MCF 10A (cell line): ENCODE measurements around the gene CAND2. TPM values are rescaled to one million over a fixed set of nuclear protein-coding genes. Genes with fewer than 3 reads are reported as not detected.
"Not testable (repeated sequence)": the region's sequence is repeated elsewhere in the genome, so short reads cannot be mapped to it uniquely, and the experiment has no call there.

ENCODE experiments used
- BruUV-seq: library from RNA; stranded (reverse); fragments of 400-500 nt; replicated peaks from 2 replicates; lab custom pipeline; 2021; lab: Mats Ljungman, UMichigan
- CTCF ChIA-PET: fragments of 300-600 bp; sonication (Branson Sonifier 250); formaldehyde crosslinking; extraction: SDS; loops from one replicate; lab custom pipeline; 2021; ENCODE audit warnings: antibody characterized with exemption, inconsistent platforms; lab: Yijun Ruan, JAX
- POLR2A ChIA-PET: fragments of 300-600, 350-650 bp; sonication (Branson Sonifier 250); formaldehyde crosslinking; extraction: SDS; loops from one replicate; lab custom pipeline; 2020; ENCODE audit warnings: antibody characterized with exemption, inconsistent platforms; lab: Yijun Ruan, JAX
- DNase-seq: peaks from one replicate; pipeline ENCODE4 v3.0.0-alpha.2; 2018; ENCODE audit not compliant: unreplicated experiment
- H3K27ac Mint-ChIP-seq: one replicate; pipeline ENCODE4 v1.8.0; 2022; ENCODE audit warnings: mild to moderate bottlenecking, low read depth, mixed read lengths; ENCODE audit not compliant: unreplicated experiment
- H3K27me3 Mint-ChIP-seq: one replicate; pipeline ENCODE4 v1.8.0; 2022; ENCODE audit warnings: mixed read lengths; ENCODE audit not compliant: insufficient read depth, unreplicated experiment
- H3K36me3 Mint-ChIP-seq: one replicate; pipeline ENCODE4 v1.8.0; 2022; ENCODE audit warnings: mild to moderate bottlenecking, moderate library complexity, mixed read lengths; ENCODE audit not compliant: insufficient read depth, unreplicated experiment
- H3K4me1 Mint-ChIP-seq: one replicate; pipeline ENCODE4 v1.8.0; 2022; ENCODE audit warnings: mixed read lengths; ENCODE audit not compliant: insufficient read depth, unreplicated experiment
- H3K4me3 Mint-ChIP-seq: one replicate; pipeline ENCODE4 v1.8.0; 2022; ENCODE audit warnings: mild to moderate bottlenecking, moderate library complexity, mixed read lengths; ENCODE audit not compliant: unreplicated experiment
- H3K9me3 Mint-ChIP-seq: one replicate; pipeline ENCODE4 v1.8.0; 2022; ENCODE audit warnings: mixed read lengths; ENCODE audit not compliant: unreplicated experiment
- intact Hi-C: fragments of 100-400 bp; cut with micrococcal nuclease; formaldehyde crosslinking; loops from 2 replicates; pipeline ENCODE4 v1.14.1; 2022
- total RNA-seq: library from RNA; stranded (reverse); gene quantifications from 2 replicates; pipeline ENCODE4 v1.2.3, GENCODE V29; 2022
- TF ChIP-seq, protein P1 (sequence below): fragments of 200-600 bp; IDR thresholded peaks from one replicate; pipeline ENCODE4 v1.8.0; 2022; ENCODE audit warnings: antibody characterized with exemption, mild to moderate bottlenecking; ENCODE audit not compliant: unreplicated experiment

Gene CAND2
- total RNA-seq, 1 experiment from 2014 or later = not detected

GRCh38 chr3:12879191-12879815 lies 82.8 kb downstream of the CAND2 start:
- Mint-ChIP-seq H3K27ac (no peak overlapping the region), H3K9me3 (no peaks in the 10 kb centered on the region), H3K27me3 (peaks cover under 1% of the 10 kb centered on the region), H3K4me3 (no peak overlapping the region), H3K36me3 (peaks cover 4% of the 10 kb centered on the region), H3K4me1 (no peaks in the 10 kb centered on the region)
- ChIA-PET POLR2A (interaction anchor here (0.7 to 1.0 kb wide), 2 partner anchors 20 to 32 kb away, joined by 3 read pairs; no protein-coding TSS in a partner anchor), CTCF (interaction anchor here (1.1 to 1.5 kb wide), 2 partner anchors 11 to 13 kb away, joined by 4 read pairs; no protein-coding TSS in a partner anchor)
- TF ChIP-seq, protein P1, sequence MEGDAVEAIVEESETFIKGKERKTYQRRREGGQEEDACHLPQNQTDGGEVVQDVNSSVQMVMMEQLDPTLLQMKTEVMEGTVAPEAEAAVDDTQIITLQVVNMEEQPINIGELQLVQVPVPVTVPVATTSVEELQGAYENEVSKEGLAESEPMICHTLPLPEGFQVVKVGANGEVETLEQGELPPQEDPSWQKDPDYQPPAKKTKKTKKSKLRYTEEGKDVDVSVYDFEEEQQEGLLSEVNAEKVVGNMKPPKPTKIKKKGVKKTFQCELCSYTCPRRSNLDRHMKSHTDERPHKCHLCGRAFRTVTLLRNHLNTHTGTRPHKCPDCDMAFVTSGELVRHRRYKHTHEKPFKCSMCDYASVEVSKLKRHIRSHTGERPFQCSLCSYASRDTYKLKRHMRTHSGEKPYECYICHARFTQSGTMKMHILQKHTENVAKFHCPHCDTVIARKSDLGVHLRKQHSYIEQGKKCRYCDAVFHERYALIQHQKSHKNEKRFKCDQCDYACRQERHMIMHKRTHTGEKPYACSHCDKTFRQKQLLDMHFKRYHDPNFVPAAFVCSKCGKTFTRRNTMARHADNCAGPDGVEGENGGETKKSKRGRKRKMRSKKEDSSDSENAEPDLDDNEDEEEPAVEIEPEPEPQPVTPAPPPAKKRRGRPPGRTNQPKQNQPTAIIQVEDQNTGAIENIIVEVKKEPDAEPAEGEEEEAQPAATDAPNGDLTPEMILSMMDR = no peak
- intact Hi-C loops = no loop called here
- BruUV-seq = no TSS peak
- no peak for DNase-seq

DNA sequence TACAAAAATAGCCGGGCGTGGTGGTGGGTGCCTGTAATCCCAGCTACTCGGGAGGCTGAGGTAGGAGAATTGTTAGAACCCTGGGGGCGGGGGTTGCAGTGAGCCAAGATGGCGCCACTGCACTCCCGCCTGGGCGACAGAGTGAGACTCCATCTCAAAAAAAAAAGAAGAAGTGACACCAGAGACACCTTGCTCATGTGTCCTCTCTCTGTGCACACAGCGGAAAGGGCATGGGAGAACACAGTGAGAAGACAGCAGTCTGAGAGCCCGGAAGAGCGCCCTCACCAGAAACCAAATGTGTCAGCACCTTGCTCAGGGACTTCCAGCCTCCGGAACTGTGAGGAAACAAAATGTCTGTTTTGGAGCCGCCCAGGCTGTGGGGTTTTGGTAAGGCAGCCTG lies 85.4 kb downstream of the CAND2 start:
- BruUV-seq, H3K4me3 Mint-ChIP-seq, intact Hi-C loops, DNase-seq, H3K9me3 Mint-ChIP-seq, POLR2A ChIA-PET, H3K36me3 Mint-ChIP-seq, H3K27ac Mint-ChIP-seq, H3K4me1 Mint-ChIP-seq: not testable (repeated sequence)
- CTCF ChIA-PET = interaction anchor here (1.9 kb wide), 1 partner anchor 10 kb away, joined by 9 read pairs; no protein-coding TSS in a partner anchor
- H3K27me3 Mint-ChIP-seq = peaks cover 18% of the 10 kb centered on the region

- BruUV-seq = no TSS peak
- Mint-ChIP-seq H3K4me3 (no peak overlapping the region), H3K36me3 (peaks cover 4% of the 10 kb centered on the region), H3K9me3 (no peaks in the 10 kb centered on the region), H3K27me3 (peaks cover 25% of the 10 kb centered on the region), H3K4me1 (no peaks in the 10 kb centered on the region), H3K27ac (no peak overlapping the region)
- CTCF ChIA-PET = interaction anchor here (0.6 to 1.9 kb wide), 5 partner anchors 9 to 42 kb away, joined by 3 to 9 read pairs (median 4); partner anchors contain the start of gene RPL32
- intact Hi-C loops = no loop called here
- no peak for DNase-seq
- TF ChIP-seq, protein P1 = no peak
- POLR2A ChIA-PET = no interaction called here
Measured at GRCh38 chr3:12882336-12883310, 86.1 kb downstream of the CAND2 start.

- intact Hi-C loops = no loop called here
- ChIA-PET POLR2A (no interaction called here), CTCF (interaction anchor here (1.1 to 1.3 kb wide), 2 partner anchors 9 to 16 kb away, joined by 3 read pairs; no protein-coding TSS in a partner anchor)
- TF ChIP-seq, protein P1 = no peak
- no peaks in the 10 kb centered on the region for H3K4me1 Mint-ChIP-seq
- H3K9me3 Mint-ChIP-seq = no peaks in the 10 kb centered on the region
- no peak overlapping the region for H3K4me3 Mint-ChIP-seq
- no peak overlapping the region for H3K27ac Mint-ChIP-seq
- BruUV-seq = no TSS peak
- H3K27me3 Mint-ChIP-seq = peaks cover 41% of the 10 kb centered on the region
- DNase-seq = no peak
- H3K36me3 Mint-ChIP-seq = peaks cover 4% of the 10 kb centered on the region
Measured at GRCh38 chr3:12884186-12884680, 87.8 kb downstream of the CAND2 start.

Other genes starting within 250 kb of the CAND2 start
- gene MKRN2, start 239.6 kb upstream of the CAND2 start, total RNA-seq = 22.0 and 25.6 TPM in 2 replicates
- 75.5 and 76.8 TPM in 2 replicates for gene RAF1, start 132.6 kb upstream of the CAND2 start, total RNA-seq
- gene TMEM40, start 37.4 kb upstream of the CAND2 start, total RNA-seq = 30.3 and 58.4 TPM in 2 replicates
- gene RPL32, start 44.9 kb downstream of the CAND2 start, total RNA-seq = 2,288 and 2,498 TPM in 2 replicates